ENCODE results near the gene BTBD9.

The BTBD9 gene

GRCh38 chr6:38150681-38151296 lies 488.9 kb downstream of the BTBD9 start:
- H3K36me3 ChIP-seq: peaks cover 14% of the 10 kb centered on the region; the same call in 1 of the 2 replicates
- no peaks in the 10 kb centered on the region for H3K4me1 ChIP-seq

DNA sequence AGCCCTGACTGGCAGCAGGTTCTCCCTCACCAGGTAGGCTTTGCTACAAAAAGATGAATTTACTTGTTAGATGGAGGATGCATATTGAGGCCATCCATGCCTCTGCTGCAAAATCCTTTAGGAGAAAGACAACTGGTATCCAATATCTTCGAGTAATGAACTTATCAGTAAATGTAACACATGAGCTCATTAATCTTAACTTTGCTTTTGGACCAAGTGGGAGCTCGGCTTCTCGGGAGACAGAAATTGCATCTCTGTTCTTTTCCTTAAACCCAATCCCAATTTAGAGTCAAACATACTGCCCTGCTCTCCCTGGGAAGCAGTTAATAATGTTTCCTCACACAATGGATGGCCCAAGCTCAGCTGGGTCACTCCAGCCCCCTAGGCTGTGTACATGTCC lies 489.7 kb downstream of the BTBD9 start:
- peaks cover 14% of the 10 kb centered on the region; the same call in 1 of the 2 replicates for H3K36me3 ChIP-seq
- H3K27me3 ChIP-seq: no peaks in the 10 kb centered on the region
- DNase-seq: no peak
- H3K4me1 ChIP-seq: no peaks in the 10 kb centered on the region
- TF ChIP-seq, protein P1, sequence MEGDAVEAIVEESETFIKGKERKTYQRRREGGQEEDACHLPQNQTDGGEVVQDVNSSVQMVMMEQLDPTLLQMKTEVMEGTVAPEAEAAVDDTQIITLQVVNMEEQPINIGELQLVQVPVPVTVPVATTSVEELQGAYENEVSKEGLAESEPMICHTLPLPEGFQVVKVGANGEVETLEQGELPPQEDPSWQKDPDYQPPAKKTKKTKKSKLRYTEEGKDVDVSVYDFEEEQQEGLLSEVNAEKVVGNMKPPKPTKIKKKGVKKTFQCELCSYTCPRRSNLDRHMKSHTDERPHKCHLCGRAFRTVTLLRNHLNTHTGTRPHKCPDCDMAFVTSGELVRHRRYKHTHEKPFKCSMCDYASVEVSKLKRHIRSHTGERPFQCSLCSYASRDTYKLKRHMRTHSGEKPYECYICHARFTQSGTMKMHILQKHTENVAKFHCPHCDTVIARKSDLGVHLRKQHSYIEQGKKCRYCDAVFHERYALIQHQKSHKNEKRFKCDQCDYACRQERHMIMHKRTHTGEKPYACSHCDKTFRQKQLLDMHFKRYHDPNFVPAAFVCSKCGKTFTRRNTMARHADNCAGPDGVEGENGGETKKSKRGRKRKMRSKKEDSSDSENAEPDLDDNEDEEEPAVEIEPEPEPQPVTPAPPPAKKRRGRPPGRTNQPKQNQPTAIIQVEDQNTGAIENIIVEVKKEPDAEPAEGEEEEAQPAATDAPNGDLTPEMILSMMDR (IDR thresholded peaks at IDR 0.05; ENCODE audit: low read depth, low read length): no peak
- H3K4me3 ChIP-seq (ENCODE audit: low read depth, low read length): no peak overlapping the region
- no peaks in the 10 kb centered on the region for H3K9me3 ChIP-seq

More at GRCh38 chr6:38150681-38151296, 488.9 kb downstream of the BTBD9 start:
- TF ChIP-seq, protein P1 (IDR thresholded peaks at IDR 0.05; ENCODE audit: low read depth, low read length): no peak
- Histone ChIP-seq H3K9me3 (no peaks in the 10 kb centered on the region), H3K27me3 (no peaks in the 10 kb centered on the region), H3K4me3 (ENCODE audit: low read depth, low read length) (no peak overlapping the region)
- DNase-seq: no peak

GRCh38 chr6:38149531-38149930 lies 490.2 kb downstream of the BTBD9 start:
- no peak for DNase-seq
- TF ChIP-seq, protein P1 (IDR thresholded peaks at IDR 0.05; ENCODE audit: low read depth, low read length): no peak
- Histone ChIP-seq H3K4me3 (ENCODE audit: low read depth, low read length) (no peak overlapping the region), H3K9me3 (no peaks in the 10 kb centered on the region), H3K27me3 (no peaks in the 10 kb centered on the region), H3K36me3 (peaks cover 14% of the 10 kb centered on the region; the same call in 1 of the 2 replicates), H3K4me1 (no peaks in the 10 kb centered on the region)

GRCh38 chr6:38148606-38149005 lies 491.1 kb downstream of the BTBD9 start:
- no peaks in the 10 kb centered on the region for H3K4me1 ChIP-seq
- peaks cover 14% of the 10 kb centered on the region; the same call in 1 of the 2 replicates for H3K36me3 ChIP-seq

DNA sequence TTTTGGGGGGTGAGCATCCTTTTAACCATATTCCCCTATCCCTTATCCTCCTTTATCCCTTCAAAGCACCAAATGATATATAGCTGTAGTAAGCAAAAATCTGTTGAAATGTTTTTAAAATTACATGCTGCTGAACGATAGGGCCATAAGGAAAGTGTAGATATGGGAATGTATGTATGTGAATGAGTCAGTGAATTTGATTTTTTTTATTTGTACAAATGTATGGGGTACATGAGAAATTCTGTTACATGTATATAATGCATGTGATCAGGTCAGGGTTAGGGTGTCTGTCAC lies 493.0 kb downstream of the BTBD9 start:
- H3K4me1 ChIP-seq: no peaks in the 10 kb centered on the region
- no peaks in the 10 kb centered on the region for H3K27me3 ChIP-seq
- no peaks in the 10 kb centered on the region for H3K36me3 ChIP-seq
- TF ChIP-seq, protein P1 (IDR thresholded peaks at IDR 0.05; ENCODE audit: low read depth, low read length): no peak
- no peak overlapping the region for H3K4me3 ChIP-seq (ENCODE audit: low read depth, low read length)
- DNase-seq: no peak
- H3K9me3 ChIP-seq: no peaks in the 10 kb centered on the region

More at GRCh38 chr6:38148606-38149005, 491.1 kb downstream of the BTBD9 start:
- no peak for DNase-seq
- Histone ChIP-seq H3K27me3 (no peaks in the 10 kb centered on the region), H3K9me3 (no peaks in the 10 kb centered on the region), H3K4me3 (ENCODE audit: low read depth, low read length) (no peak overlapping the region)
- TF ChIP-seq, protein P1 (IDR thresholded peaks at IDR 0.05; ENCODE audit: low read depth, low read length): no peak

DNA sequence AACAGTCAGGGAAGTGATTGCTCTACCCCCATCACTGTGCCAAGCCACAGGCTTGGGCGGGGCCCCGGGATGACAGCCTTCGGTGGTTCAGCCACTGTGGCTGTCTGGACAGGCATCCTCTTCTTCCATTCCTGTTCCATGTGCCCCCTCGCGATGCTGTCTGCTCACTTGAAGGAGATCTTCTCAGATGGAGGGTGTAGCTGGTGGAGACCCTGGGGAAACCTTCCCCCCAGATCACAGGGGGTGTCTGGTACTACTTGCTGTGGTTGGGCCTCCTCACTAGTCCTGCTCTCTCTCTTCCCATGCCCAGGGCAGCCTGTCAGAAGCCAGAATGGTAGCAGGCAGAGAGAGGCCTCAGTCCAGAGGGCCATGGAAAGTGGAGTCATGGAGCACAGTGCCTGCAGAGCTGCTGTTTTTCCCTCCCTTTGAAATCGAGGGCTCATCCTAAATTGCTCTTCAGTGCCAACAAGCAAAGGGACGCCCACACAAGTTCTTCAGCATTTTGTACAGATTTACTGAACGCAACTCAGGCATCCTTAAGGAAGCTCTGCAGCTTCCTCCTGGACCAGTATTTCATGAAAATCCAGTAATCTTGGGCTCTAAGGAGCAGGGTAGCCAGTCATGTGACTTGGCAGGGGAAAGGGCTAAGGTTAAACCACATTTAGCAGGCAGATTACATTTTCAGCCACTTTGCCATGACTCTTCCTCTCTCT lies 493.6 kb downstream of the BTBD9 start:
- Histone ChIP-seq H3K9me3 (no peaks in the 10 kb centered on the region), H3K4me1 (no peaks in the 10 kb centered on the region), H3K27me3 (no peaks in the 10 kb centered on the region), H3K4me3 (ENCODE audit: low read depth, low read length) (no peak overlapping the region), H3K36me3 (no peaks in the 10 kb centered on the region)
- no peak for DNase-seq
- TF ChIP-seq, protein P1 (IDR thresholded peaks at IDR 0.05; ENCODE audit: low read depth, low read length): no peak
